NCI-H187 treated with DMSO at 0.1 percent for 48 hours (cell line): ENCODE data around the gene GPR160.

Experiments used
- DNase-seq: peaks from one replicate; lab custom pipeline; 2025; lab: John Stamatoyannopoulos, UW

The GPR160 gene

GRCh38 chr3:170027233-170028102, 10.3 kb upstream of the GPR160 start:
- no peak for DNase-seq

- no peak for DNase-seq
Observed at GRCh38 chr3:170033489-170033888, 4.3 kb upstream of the GPR160 start.

- DNase-seq, result no peak
Observed at GRCh38 chr3:170038434-170039110, 777 bp downstream of the GPR160 start.

- DNase-seq, result no peak
Observed at GRCh38 chr3:170040418-170040817, 2.6 kb downstream of the GPR160 start.

- no peak for DNase-seq
Observed at GRCh38 chr3:170043506-170043905, 5.7 kb downstream of the GPR160 start.

- no peak for DNase-seq
Observed at GRCh38 chr3:170044271-170044670, 6.5 kb downstream of the GPR160 start.

GRCh38 chr3:170044795-170045244, 7.0 kb downstream of the GPR160 start:
- no peak for DNase-seq

- DNase-seq, result no peak
Observed at GRCh38 chr3:170046269-170047132, 8.7 kb downstream of the GPR160 start.

GRCh38 chr3:170047133-170047404, 9.3 kb downstream of the GPR160 start:
- DNase-seq, result no peak

- DNase-seq, result no peak
Observed at GRCh38 chr3:170049146-170050000, 11.6 kb downstream of the GPR160 start.

- DNase-seq, result no peak
Observed at GRCh38 chr3:170050753-170051152, 13.0 kb downstream of the GPR160 start.

GRCh38 chr3:170052398-170052797, 14.6 kb downstream of the GPR160 start:
- DNase-seq, result no peak

GRCh38 chr3:170054204-170054603, 16.4 kb downstream of the GPR160 start:
- no peak for DNase-seq

GRCh38 chr3:170055209-170055608, 17.4 kb downstream of the GPR160 start:
- DNase-seq, result no peak

GRCh38 chr3:170056710-170057454, 19.1 kb downstream of the GPR160 start:
- DNase-seq, result no peak

GRCh38 chr3:170057550-170057949, 19.8 kb downstream of the GPR160 start:
- no peak for DNase-seq

- DNase-seq, result no peak
Observed at GRCh38 chr3:170058127-170058526, 20.3 kb downstream of the GPR160 start.

- DNase-seq, result no peak
Observed at GRCh38 chr3:170059447-170059846, 21.7 kb downstream of the GPR160 start.

- DNase-seq, result no peak
Observed at GRCh38 chr3:170062068-170062467, 24.3 kb downstream of the GPR160 start.

- DNase-seq, result no peak
Observed at GRCh38 chr3:170062769-170063168, 25.0 kb downstream of the GPR160 start.

- no peak for DNase-seq
Observed at GRCh38 chr3:170063691-170064090, 25.9 kb downstream of the GPR160 start.
